NCI-H226 (cell line): ENCODE data around the gene TDP1.

Experiments used
- DNase-seq: peaks from one replicate; pipeline ENCODE4 v3.0.0-alpha.2; 2015

The TDP1 gene

DNA sequence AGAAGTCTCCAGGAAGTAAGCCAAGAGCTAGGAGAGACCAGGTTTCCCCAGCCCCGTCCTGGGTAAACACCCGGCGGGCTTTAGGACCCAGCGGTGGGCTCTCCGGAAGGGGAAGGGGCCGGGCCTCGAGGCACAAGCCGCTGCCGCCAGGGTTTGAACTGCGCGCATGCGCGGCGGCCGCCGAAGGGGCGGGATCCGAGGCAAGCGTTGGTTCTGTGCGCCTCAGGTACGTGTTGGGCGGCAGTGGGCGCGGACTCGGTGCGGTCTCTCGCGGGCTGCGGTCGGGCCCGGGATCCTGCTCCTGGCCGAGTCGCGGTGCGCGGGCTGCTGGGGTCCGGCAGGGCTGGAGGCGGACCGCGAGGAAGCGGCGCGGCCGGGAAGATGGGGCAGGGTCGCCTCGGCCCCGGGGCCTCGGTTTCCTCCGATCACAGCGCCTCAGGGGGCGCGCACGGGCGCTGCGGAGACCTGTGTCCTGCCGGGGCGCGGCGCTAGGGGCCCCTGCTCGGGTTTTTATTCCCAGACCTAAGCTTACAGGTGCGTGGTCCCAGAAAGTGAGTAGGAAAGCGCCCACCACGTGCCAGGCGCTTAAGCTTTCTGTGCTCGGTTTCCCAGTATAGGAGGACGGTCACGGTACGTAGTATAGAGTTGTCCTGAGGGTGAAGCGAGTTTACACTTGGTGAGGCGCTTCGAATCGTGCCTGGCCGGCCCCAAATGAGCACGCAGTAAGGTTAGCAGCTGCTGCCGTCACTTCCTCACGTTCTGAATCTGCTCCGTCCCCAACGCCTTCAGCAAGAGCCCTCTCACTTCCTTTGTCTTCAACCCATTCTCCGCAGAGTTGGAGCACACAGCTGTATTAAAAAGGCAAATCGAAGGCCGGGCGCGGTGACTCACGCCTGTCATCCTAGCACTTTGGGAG lies at the start of gene TDP1:
Gene TDP1, plus strand, starts transcription at position 183 of the 916 bp plus-strand sequence. CDS start 7,188 bp downstream, outside the sequence.
- peak; percentile 94 for DNase-seq

DNA sequence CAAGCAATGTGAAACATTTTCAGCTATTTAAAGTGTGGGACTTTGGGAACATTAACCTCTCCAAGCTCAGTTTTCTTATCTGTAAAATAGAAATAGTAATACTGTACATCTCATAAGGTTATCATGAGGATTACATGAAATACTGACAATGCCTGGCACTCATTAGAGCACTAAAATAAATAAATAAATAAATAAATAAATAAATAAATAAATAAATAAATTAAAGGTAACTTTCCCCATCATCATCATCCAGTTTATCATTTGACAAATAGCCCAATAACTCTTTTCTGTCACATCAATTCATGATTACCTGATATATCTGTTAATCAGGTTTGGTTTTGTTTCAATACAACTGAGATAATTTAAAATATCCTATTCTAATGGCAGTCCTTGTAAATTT lies 49.7 kb upstream of the TDP1 start:
- no peak for DNase-seq

DNA sequence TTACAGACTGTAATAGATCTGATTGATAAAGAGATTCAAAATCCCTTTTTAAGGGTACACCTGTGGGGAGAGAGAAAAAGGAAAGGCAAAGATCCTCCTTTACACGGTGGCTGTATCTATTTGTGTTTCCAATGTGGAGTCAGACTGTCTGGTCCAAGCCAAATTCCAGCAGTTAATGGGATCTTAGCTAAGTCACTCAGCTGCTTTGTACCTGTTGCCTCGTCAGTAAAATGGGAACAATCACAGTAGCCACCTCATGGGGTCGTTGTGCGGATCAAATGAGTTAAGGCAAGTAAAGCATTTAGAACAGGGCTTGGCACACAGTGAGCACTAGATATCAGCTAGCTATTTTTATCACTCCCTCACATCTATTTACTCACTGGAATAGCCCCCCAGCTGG lies 48.1 kb upstream of the TDP1 start:
- DNase-seq = no peak

DNA sequence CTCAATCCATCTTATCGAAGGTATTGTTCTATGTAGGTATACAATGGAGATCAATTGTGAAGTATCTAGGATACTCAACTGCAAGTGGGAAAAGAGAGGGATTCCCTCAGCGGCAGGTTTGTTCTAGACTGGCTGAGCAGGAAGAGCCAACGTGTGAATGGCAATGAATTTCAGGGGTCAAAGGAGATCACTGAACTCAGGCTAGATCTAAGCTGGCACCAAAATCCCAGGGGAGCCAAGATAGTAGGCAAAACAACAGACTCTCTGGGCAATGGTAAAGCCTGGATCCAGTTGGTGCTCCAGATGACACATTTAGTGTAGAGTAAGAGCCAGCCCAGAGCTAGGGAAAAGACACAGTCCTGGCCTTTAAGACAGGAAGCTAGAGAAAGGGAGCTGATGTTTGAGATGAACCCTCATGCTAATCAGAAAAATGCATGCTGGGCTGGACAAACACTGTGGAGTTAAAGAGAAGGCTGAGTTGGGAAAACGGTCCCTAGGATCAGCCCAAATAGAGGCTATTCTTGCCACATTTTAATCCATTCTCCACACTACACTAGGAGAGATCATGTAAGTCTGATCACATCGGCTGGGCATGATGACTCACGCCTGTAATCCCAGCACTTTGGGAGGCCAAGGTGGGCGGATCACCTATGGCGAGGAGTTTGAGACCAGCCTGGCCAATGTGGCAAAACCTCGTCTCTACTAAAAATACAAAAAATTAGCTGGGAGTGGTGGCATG lies 46.8 kb upstream of the TDP1 start:
- DNase-seq = no peak

DNA sequence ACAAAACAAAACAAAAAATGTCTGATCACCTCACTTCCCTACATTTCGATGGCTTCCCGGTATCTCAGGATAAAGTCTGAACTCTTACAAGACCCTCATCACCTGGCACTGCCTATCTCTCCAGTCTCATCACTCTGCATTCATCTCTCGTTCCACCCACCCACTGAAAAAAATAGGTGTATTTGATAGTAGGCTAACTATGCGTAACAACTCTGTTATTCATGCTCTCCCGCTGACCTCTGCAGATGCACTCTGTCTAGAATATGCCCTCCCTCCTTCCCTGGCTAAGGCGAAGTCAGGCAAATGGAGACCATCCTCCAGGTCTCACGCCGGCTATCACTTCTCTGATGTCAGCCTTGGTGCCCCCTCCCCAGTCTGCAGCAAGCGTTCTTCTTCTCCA lies 46.1 kb upstream of the TDP1 start:
- no peak for DNase-seq

DNA sequence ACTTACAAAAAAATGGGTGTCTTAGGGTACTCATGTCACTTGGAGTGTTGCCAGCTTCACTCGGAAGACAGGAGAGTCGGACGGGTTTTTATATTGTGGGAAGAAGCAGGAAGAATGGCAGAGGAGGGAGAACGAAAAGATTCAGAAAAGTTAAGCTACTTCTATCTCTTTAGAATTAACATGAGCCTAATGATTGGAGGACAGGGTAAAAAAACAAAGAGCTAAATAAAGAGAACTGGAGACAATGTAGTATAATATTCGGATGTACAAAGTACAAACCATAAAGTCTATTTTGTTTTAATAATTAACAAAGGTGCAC lies 45.1 kb upstream of the TDP1 start:
- DNase-seq = no peak

DNA sequence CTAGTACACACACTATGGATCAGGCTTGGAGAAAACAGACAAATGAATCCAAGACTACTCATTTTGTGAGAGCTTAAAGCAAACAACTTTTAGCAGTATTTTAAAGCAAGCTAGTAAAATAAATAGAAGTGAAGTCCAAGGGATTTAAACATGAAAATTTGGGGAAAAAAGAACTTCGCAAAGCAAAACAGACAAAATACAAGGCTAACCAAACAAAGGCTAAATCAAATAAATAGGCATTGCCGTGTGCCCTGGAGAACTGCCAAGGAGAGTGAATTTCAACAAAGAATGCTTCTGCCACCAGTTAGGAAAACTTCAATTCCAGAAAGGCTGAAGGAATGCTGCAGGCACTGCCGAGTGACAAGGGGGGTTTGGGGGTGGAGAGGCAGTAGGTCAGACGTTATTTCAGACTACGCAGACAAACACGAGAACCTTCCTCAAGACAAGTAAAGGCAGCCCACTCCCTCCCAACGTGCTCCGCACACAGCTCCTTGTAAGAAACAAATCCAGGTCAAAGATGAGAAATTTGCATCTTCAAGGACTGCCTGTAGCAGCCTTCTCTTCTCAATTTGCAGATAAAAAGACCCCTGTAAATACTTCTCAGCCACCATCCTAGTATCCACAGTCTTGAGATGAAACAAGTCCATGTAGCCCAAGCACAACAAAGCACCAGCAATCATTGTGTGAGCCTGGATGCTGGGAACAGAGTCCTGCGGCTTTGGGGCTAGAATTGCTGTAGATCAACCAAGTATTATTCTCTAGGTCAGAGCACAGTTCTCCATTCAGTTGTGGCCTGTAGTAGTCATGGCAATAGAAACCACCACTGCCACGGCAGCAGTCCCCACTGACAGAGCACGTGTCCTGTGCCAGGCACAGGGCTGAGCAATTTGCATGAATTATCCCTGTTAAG lies 44.5 kb upstream of the TDP1 start:
- no peak for DNase-seq

DNA sequence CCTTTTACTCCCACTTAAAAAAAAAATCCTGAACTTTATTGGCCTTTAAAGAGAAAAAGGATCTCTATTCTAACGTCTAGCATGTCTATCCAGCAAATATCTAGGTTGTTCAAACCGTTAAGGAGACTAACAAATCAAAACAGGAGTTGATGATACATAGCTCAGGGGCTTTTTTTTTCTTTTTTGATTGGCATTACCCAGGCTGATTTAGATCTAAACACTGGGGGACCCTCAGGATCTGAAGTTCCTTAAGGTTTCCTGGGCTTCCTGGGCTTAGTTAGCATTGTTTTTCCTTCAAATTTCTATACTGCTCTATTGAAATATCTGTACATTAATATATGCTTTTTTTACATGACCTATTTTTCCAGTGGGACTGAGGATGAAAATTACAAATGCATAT lies 43.5 kb upstream of the TDP1 start:
- DNase-seq = no peak

DNA sequence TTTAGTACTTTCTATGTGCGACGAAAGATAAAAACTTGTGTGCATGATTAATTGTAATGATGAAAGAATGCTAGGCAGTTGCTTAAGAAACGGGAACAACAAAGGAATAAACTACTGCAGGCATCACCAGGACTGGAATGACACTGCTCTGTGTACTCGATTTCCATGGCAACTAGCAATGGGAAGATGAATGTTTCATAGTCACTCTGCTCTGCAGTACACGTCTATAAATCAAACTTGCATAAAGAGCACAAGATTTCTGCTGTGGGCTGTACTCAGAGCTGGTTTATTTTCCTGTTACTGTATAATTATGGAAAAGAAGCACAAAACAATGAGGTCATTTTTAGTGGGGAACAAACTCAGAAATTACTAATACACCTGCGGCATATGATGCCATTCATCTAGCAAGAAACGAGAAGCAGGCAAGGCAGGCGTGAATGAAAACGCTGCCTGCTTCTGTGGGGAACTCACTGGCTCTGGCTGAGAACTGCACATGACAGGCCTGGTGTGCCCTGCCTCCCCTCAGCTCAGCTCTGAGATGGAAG lies 43.0 kb upstream of the TDP1 start:
- DNase-seq = peak; percentile 88

DNA sequence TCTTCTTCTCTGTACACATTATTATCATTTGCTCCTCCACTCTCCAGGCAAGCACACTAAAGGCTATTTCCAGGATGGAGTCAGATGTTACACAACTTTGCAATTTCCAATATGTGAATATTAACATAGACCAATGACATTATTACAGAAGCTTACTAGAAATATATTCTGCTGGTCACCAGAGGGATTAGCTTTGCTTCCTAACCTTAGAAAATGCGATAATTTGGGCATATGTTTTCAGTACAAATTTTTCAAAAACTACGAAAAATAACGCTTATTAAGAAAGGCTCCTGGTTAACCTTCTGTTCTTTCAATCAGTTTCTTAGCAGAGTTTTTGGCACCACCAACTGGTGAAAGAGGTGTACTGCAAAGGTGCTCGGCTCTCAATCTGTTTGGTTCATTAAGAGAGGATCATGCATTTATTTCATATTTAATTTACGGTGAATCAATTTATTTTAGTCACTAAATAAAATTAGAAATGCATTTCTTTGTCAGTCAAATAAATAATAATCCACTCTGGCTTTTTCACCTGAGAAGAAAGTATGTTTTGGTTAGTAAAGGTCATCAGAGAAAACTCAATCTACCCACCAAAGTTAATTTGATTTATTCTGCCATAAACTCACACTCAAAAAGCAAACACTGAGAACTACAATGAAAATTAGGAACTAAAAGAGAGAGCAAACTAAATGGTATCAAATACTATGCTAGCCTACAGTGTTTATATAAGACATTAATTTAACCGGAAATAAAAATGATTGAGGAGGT lies 40.4 kb upstream of the TDP1 start:
- peak; percentile 44 for DNase-seq

DNA sequence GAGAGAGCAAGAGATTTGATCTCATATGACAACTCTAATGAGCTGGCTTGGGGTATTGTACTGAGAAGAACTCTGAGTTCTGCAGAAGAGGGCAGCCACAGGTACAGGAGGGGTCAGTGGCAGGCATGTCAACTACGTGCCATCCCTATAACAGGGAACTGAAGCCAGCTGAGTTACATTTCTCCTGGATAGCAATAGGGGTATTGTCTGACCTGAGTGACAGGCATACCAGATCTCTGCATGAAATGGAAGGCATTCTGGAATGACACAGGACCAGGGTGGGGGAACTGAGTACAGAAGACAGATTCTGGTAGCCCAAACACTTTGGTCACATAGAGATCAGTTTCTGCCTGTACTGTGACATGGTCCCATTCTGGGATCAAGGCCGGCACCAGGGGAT lies 37.0 kb upstream of the TDP1 start:
- DNase-seq = no peak

DNA sequence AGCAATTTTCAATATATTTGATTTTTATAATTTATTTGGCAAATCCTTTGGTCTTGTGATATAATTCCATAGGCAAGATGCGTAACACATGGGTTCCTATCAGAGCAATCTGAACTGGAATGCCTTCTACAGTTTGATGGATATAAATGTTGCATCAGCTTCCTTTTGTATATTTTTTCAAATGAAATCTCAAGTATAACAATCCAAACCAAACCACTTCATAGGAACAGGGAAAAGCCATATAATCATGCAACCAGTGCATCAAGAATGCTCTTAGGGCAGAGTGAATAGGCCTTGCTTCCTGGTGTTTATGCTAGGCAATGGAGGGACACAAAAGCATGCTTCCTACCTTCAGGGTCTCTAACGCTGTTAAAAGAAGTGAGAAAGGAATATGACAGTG lies 35.7 kb upstream of the TDP1 start:
- DNase-seq = no peak

DNA sequence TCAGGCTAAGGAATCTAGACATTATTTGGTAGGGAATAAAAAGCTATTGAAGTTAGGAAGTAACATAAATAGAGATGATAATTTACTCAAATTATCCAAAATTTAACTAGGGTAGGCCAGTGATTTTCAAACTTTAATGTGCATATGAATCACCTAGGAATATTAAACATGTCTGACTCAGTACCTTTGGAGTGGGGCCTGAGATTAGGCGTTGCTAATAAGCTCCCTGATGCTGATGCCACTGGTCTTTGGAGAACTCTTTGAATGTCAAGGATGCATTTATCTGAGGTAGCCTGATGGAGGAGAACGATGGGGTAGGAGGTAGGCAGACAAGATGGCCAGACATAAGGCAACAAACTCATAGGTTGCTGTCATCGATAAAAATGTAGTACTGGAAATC lies 34.4 kb upstream of the TDP1 start:
- no peak for DNase-seq

DNA sequence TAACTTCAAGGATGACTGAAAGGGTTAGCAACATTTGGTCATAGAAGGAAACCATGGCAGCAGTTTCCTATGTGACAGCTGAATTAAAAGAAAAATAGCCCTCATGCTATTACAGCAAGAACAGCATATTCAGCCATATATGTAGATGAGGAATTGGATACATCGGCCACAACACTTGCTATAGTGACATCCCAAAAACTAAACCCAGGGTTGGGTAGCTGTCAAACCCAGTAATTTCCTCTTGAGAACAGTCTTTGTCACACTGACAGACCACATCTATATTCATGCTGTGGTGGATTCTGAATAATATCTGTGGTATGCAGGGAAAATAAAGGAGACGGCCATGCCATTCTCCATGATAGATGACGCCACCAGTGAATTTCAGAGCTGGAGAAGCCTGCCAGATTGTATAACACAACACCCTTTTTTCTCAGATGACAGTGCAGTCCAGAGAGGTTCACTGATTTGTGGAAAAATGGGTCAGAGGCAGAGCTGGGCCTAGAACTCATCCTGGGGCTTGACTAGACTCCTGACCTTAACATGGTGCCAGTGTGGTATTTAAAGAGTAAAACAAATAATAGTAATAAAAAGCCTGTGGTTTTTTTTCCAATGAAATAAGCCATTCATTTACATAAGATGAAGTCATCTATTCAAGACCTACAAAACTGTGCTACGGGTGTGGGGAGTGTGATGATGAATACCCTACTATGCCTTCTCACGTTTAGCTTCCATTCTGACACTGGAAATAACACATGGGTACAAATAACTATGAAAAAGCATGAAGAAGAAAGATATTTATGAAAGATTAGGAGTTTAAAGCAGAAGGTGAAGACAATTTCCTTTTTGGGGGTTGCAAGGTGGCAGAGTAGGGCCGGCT lies 33.5 kb upstream of the TDP1 start:
- DNase-seq = peak; percentile 86

DNA sequence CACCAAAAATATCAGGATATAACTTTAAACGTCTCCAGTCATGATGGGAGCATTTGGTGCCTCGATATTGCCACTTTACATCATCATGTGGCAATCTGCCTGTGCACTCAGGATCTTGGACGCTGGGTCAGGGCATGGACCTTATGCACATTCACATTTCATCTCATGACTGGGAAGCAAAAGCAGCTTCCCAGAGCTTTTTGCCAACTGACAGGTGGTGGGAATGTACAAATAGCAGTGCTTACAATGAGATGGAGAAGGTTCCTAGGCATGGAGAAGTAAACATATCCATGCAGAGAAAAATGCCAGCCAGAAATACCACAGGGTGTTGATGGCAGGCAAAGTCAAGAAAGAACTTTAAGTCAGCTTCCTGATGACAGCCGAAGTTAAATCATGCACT lies 31.5 kb upstream of the TDP1 start:
- no peak for DNase-seq

DNA sequence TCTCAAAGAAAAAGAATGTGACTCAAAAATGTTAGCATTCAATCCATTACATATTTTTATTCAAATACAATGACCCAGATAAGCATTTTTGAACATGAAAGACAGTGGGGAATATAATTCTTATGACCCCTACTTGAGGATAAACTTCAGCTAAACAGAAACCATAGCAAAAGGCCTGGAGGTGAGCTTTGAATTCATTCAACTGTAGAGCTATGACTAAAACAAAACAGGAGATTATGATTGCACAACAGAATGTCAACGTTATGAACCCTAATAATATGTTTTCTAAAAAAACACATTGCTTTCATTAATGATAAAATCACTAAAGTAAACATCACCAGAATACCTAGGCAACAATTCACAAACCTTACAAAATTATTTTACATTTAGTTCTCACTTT lies 29.0 kb upstream of the TDP1 start:
- DNase-seq = peak; percentile 43

DNA sequence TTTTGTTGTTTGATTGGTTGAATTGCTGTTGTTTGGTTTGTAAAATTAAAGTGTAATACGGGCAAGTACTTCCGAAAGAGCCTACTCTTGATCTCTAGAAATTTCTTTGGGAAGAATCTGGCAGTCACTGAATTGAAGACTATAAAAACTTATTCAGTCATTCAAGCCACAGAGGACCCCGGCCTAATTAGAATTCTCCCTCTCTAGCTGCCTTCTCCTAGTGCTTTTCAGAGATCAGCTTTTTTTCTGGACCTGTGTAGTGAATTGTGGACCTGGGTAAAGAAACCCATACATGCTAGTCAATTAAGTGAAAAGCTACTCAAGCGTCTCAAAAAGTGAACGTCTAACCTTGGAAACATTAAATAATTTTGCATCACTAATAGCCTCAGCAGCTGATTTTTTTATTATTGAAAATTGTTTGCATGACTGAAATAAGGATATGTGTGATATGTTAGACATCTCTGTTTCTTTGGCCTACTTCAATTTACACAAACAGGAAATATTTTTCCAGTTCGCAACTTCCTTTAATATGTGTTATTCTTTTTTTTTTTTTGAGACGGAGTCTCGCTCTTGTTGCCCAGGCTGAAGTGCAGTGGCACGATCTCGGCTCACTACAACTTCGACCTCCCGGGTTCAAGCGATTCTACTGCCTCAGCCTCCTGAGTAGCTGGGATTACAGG lies 28.4 kb upstream of the TDP1 start:
- no peak for DNase-seq

DNA sequence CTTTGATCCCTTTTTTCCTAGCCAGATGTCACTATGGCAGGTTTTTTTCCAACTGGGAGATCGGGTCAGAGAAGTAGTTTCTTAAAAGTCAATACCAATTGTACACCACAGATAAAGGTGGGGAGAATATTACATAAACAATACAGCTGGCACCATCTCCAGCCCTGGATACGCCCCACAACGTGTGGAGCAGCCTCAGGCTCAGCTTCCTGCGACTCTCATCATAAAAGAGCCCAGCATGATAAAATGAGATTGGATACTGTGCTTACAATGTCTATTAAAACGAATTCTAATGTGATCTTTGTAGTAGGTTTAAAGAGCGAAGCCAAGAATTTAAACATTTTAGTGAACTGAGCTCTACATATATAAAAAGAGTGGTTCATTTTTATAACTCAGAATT lies 22.7 kb upstream of the TDP1 start:
- DNase-seq = no peak

DNA sequence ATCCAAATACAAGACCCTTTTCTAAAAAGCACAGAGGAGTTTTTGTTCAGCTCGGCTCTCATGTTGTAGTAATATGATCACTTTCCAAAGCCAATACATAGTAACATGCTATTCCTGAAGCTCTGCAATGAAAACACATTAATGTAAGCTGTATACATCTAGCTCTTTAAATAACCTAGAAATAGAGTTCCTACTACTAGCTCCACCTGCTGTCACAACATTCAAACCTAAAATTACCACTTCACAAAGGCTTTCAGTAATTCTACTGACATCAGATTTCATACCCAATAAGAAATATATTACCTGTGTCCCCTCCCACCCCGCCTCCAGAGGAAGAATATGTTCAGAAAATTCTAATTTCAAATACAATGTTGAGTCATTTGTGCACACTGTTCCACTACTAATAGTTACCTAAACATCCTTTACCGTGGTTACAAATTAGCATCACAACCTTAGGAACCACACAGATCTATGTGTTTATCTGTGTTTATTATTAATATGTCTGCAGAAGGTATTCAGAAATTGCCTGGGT lies 19.0 kb upstream of the TDP1 start:
- no peak for DNase-seq

DNA sequence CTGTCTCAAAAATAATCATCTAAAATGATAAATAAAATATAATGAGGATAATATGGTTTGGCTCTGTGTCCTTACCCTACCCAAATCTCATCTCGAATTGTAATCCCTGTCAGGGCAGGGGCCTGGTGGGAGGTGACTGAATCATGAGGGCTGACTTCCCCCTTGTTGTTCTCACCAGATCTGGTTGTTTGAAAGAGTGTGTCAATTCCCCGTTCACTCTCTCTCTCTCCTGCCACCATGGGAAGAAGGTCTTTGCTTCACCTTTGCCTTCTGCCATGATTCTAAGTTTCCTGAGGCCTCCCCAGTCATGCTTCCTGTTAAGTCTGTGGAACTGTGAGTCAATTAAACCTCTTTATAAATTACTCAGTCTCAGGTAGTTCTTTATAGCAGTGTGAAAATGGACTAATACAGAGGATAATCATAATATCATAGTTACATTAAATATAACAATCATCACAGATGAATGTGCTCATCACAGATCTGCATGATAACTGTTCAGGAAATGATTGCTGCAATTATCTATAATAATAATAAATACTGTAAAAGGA lies 13.8 kb upstream of the TDP1 start:
- DNase-seq = no peak
